Measurements from ENCODE around the gene AFG1L. TPM values are rescaled to one million over a fixed set of nuclear protein-coding genes. Genes with fewer than 3 reads are reported as not detected.

Gene AFG1L
- total RNA-seq, 3 donors from 2014 or later (not counting 1 experiment from before 2014, with no cell fraction given), result 4.8 to 9.2 (median 5.2) TPM

DNA sequence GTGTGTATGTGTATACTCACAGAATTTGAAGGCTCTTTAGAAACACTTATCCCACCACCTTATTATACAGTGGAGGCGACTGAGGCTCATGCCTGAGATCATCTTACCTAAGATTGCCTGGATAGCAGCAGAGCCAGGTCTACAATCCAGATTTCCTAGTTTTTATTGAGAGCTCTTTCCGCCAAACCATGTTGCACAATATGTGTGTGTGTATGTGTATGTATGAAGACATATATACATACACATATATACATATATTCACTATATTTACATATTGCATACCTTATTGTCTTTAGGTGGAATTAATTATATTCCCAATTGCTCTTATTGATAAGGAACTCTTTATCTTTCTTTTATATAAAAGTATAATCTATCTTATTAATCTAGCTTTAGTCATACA lies 130.6 kb downstream of the AFG1L start:
- H3K4me1 Mint-ChIP-seq, result no peaks in the 10 kb centered on the region
- ATAC-seq, result no peak
- H3K4me3 Mint-ChIP-seq, result no peak overlapping the region
- no peak for DNase-seq
- H3K27me3 Mint-ChIP-seq (ENCODE audit: low read depth in 2 of 2), result no peaks in the 10 kb centered on the region
- intact Hi-C loops (cut with micrococcal nuclease), result no loop called here
- H3K27me3 ChIP-seq (ENCODE audit: control insufficient read depth, insufficient read depth, low read length), result no peaks in the 10 kb centered on the region
- H3K9me3 Mint-ChIP-seq, result no peaks in the 10 kb centered on the region
- H3K9me3 ChIP-seq (ENCODE audit: control insufficient read depth, insufficient read depth, low read length), result no peaks in the 10 kb centered on the region
- H3K4me1 ChIP-seq (ENCODE audit: control insufficient read depth, insufficient read depth, low read length), result no peaks in the 10 kb centered on the region
- no peaks in the 10 kb centered on the region for H3K36me3 Mint-ChIP-seq
- WGBS (ENCODE audit: insufficient coverage), result 71% methylated on average over 1 of the region's 2 CpGs
- TF ChIP-seq, protein P1, sequence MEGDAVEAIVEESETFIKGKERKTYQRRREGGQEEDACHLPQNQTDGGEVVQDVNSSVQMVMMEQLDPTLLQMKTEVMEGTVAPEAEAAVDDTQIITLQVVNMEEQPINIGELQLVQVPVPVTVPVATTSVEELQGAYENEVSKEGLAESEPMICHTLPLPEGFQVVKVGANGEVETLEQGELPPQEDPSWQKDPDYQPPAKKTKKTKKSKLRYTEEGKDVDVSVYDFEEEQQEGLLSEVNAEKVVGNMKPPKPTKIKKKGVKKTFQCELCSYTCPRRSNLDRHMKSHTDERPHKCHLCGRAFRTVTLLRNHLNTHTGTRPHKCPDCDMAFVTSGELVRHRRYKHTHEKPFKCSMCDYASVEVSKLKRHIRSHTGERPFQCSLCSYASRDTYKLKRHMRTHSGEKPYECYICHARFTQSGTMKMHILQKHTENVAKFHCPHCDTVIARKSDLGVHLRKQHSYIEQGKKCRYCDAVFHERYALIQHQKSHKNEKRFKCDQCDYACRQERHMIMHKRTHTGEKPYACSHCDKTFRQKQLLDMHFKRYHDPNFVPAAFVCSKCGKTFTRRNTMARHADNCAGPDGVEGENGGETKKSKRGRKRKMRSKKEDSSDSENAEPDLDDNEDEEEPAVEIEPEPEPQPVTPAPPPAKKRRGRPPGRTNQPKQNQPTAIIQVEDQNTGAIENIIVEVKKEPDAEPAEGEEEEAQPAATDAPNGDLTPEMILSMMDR (IDR thresholded peaks at IDR 0.05), result no peak
- H3K36me3 ChIP-seq (ENCODE audit: control insufficient read depth, insufficient read depth, low read length), result no peaks in the 10 kb centered on the region
- H3K4me3 ChIP-seq (ENCODE audit: low read length), result no peak overlapping the region
- H3K27ac Mint-ChIP-seq, result no peak overlapping the region
- H3K27ac ChIP-seq (ENCODE audit: low read length), result no peak overlapping the region

DNA sequence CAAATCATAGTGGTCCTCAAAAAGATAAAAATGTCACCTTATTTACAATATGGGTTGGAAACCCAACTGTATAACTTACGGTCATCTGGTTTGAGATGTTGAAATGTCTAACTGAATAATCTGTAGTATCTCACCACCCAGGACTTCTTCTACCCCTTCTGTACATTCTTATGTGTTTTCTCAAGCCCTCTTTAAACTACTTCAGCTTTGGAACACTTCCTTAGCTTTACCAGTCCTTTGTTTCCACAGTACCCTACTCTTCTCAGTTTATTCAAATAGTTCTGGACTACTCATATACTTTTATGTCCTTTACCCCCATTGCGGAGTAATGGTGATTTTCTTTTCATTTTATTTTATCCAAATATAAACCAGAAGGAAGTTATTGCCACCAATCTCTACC lies 137.3 kb downstream of the AFG1L start:
- Mint-ChIP-seq H3K27ac (no peak overlapping the region), H3K27me3 (ENCODE audit: low read depth in 2 of 2) (no peaks in the 10 kb centered on the region), H3K36me3 (no peaks in the 10 kb centered on the region), H3K4me3 (no peak overlapping the region), H3K9me3 (no peaks in the 10 kb centered on the region), H3K4me1 (no peaks in the 10 kb centered on the region)
- no peak for ATAC-seq
- intact Hi-C loops (cut with micrococcal nuclease), result no loop called here
- no peaks in the 10 kb centered on the region for H3K4me1 ChIP-seq (ENCODE audit: control insufficient read depth, insufficient read depth, low read length)
- no peak for DNase-seq
- H3K27me3 ChIP-seq (ENCODE audit: control insufficient read depth, insufficient read depth, low read length), result no peaks in the 10 kb centered on the region
- TF ChIP-seq, protein P1 (IDR thresholded peaks at IDR 0.05), result no peak
- H3K27ac ChIP-seq (ENCODE audit: low read length), result no peak overlapping the region
- H3K4me3 ChIP-seq (ENCODE audit: low read length), result no peak overlapping the region
- WGBS (ENCODE audit: insufficient coverage), result 100% methylated on average over 1 of the region's 2 CpGs
- no peaks in the 10 kb centered on the region for H3K9me3 ChIP-seq (ENCODE audit: control insufficient read depth, insufficient read depth, low read length)
- no peaks in the 10 kb centered on the region for H3K36me3 ChIP-seq (ENCODE audit: control insufficient read depth, insufficient read depth, low read length)

DNA sequence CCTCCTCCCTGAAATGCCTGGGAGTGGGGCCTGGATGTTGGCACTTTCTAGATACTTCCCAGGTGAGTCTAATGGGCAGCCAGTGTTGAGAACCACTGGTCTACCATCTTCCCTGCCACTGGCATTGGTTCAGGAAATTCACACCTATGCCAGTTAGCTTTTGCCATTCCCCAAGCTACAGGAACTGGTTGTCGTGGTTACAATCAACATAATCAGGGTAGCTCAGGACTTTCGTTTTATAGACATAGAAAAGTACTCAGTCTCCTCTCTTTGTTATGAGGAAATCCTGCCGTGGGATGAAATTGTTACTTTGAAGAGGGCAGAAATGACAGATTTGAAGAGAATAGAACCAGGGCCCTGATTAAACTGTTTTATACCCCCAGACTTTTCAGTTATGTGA lies 137.9 kb downstream of the AFG1L start:
- Mint-ChIP-seq H3K27me3 (ENCODE audit: low read depth in 2 of 2) (no peaks in the 10 kb centered on the region), H3K36me3 (no peaks in the 10 kb centered on the region), H3K27ac (no peak overlapping the region), H3K9me3 (no peaks in the 10 kb centered on the region), H3K4me1 (no peaks in the 10 kb centered on the region), H3K4me3 (no peak overlapping the region)
- H3K4me3 ChIP-seq (ENCODE audit: low read length), result no peak overlapping the region
- no peaks in the 10 kb centered on the region for H3K4me1 ChIP-seq (ENCODE audit: control insufficient read depth, insufficient read depth, low read length)
- TF ChIP-seq, protein P1 (IDR thresholded peaks at IDR 0.05), result no peak
- DNase-seq (no peak), ATAC-seq (no peak)
- no peaks in the 10 kb centered on the region for H3K9me3 ChIP-seq (ENCODE audit: control insufficient read depth, insufficient read depth, low read length)
- intact Hi-C loops (cut with micrococcal nuclease), result no loop called here
- 21% methylated on average over 2 of the region's 3 CpGs for WGBS (ENCODE audit: insufficient coverage)
- H3K27me3 ChIP-seq (ENCODE audit: control insufficient read depth, insufficient read depth, low read length), result no peaks in the 10 kb centered on the region
- H3K36me3 ChIP-seq (ENCODE audit: control insufficient read depth, insufficient read depth, low read length), result no peaks in the 10 kb centered on the region
- H3K27ac ChIP-seq (ENCODE audit: low read length), result no peak overlapping the region

DNA sequence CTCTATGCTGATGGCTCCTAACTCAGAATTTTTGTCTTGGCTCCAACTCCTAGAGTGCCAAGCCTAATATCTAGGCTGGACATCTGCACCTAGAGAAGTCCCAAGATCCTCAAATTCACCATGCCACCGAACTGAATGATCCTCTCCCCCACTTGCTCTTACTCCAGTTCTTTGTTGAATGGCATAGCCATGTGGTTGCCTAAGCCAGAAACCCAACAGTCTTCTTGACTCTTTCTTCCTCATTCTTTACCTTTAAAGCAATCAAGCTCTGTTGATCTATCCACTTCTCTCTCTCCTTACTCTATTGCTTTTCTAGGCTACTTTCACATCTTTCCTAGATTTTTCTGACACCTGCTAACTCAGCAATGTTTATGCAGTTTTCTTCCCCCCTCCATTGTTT lies 139.4 kb downstream of the AFG1L start:
- ATAC-seq, result no peak
- H3K9me3 ChIP-seq (ENCODE audit: control insufficient read depth, insufficient read depth, low read length), result no peaks in the 10 kb centered on the region
- intact Hi-C loops (cut with micrococcal nuclease), result no loop called here
- no peaks in the 10 kb centered on the region for H3K36me3 Mint-ChIP-seq
- H3K27me3 Mint-ChIP-seq (ENCODE audit: low read depth in 2 of 2), result no peaks in the 10 kb centered on the region
- H3K4me3 ChIP-seq (ENCODE audit: low read length), result no peak overlapping the region
- no peak for DNase-seq
- no peaks in the 10 kb centered on the region for H3K27me3 ChIP-seq (ENCODE audit: control insufficient read depth, insufficient read depth, low read length)
- TF ChIP-seq, protein P1 (IDR thresholded peaks at IDR 0.05), result no peak
- H3K27ac ChIP-seq (ENCODE audit: low read length), result no peak overlapping the region
- no peak overlapping the region for H3K4me3 Mint-ChIP-seq
- H3K9me3 Mint-ChIP-seq, result no peaks in the 10 kb centered on the region
- H3K4me1 ChIP-seq (ENCODE audit: control insufficient read depth, insufficient read depth, low read length), result no peaks in the 10 kb centered on the region
- H3K27ac Mint-ChIP-seq, result no peak overlapping the region
- H3K36me3 ChIP-seq (ENCODE audit: control insufficient read depth, insufficient read depth, low read length), result no peaks in the 10 kb centered on the region
- WGBS (ENCODE audit: insufficient coverage), result 76% methylated on average over 1 of the region's 1 CpG
- no peaks in the 10 kb centered on the region for H3K4me1 Mint-ChIP-seq
